HG03575 (cell line): ENCODE results near the gene CRYZL1.

Experiments
- ATAC-seq: cut with Tn5 transposase; IDR thresholded peaks from one replicate; pipeline ENCODE4 v1.9.1; 2021; ENCODE audit not compliant: unreplicated experiment, insufficient number of reproducible peaks, low FRiP score; ENCODE audit errors: extremely low read depth

Gene CRYZL1

GRCh38 chr21:33664135-33664534 lies 22.6 kb upstream of the CRYZL1 start:
- no peak for ATAC-seq

GRCh38 chr21:33663241-33663640 lies 21.7 kb upstream of the CRYZL1 start:
- no peak for ATAC-seq

- ATAC-seq = no peak
These were observed 20.5 kb upstream of the CRYZL1 start for GRCh38 chr21:33662046-33662445.

GRCh38 chr21:33661146-33661545 lies 19.6 kb upstream of the CRYZL1 start:
- no peak for ATAC-seq

- no peak for ATAC-seq
These were observed 18.9 kb upstream of the CRYZL1 start for GRCh38 chr21:33660406-33660805.

- no peak for ATAC-seq
These were observed 18.0 kb upstream of the CRYZL1 start for GRCh38 chr21:33659568-33659949.

- ATAC-seq = no peak
These were observed 17.5 kb upstream of the CRYZL1 start for GRCh38 chr21:33658919-33659567.

- no peak for ATAC-seq
These were observed 15.7 kb upstream of the CRYZL1 start for GRCh38 chr21:33657124-33657820.

DNA sequence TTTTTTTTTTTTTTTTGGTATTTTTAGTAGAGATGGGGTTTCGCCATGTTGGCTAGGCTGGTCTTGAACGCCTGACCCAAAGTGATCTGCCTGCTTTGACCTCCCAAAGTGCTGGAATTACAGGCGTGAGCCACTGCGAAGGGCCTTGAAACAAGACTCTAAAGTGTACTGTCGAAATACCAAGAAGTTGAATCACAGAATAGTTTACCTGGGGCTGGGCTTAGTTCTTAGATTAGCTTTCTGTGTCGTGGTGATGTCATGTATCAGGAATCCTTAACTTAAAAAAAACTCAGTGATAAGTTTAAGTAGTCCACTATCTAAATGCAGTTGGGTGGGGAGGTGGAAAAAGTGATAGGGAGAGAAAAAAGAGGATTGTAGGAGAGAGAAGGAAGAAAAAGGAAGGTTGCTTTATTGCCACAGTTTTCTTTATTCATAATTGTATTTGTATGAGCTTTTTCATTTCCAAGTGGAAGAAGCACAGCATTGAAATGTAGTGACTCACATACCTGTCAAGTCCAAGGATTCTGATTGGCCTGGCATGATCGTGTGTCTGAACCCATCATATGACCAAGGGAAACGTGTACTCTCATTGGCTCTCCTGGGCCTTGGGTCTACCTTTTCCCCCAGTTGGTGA lies 14.2 kb upstream of the CRYZL1 start:
- ATAC-seq = no peak

DNA sequence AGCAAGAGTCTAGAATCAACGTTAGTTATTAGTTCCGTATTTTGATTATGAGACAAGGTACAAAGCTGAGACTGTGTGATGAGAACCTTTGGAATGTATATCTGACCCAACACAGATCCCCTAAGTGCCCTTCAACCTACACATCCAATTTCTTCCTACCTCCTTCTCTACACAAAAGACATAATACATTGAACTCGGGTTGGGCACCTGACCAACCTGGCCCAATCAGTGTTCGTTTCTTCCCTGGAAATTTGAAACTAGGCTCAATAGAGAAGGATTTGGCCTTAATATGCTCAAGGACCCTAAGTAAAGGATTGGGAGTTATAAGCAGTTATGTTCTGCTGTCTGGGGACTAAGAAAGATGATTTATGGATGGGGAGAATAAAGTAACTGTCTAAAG lies 12.9 kb upstream of the CRYZL1 start:
- ATAC-seq = no peak

DNA sequence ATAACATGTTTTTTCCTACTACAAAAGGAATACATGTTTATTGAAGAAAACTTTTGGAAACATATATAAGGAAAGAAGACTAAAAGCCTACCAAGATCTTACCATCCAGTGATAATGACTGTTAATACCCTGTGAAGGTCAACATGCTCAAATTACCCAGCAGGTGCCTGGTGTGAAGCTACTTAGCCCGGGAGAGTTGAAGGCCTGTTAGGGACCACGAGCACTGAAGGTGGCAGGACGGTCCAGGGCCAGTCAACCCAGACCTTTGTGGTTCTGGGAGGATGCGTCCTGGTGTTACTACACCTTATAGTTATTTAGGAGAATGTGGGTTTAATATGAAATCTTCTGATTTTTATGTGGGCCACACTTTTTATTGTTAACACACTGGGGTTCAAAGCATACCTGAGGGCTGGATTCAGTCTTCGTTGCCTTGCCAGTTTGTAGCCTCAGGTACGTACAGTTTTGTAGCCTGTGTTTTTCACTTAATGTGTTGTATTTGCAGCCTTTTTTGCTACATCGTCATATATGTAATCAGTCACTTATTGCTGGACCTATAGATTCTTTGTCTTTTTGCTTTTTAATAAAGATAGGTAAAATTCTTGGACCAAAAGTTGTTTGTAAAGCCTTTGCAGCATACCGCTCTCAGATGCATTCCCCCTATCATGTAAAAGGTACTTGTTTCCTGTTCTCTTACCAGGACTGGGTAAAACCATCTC lies 10.6 kb upstream of the CRYZL1 start:
- no peak for ATAC-seq

GRCh38 chr21:33650929-33651509 lies 9.5 kb upstream of the CRYZL1 start:
- ATAC-seq = no peak

DNA sequence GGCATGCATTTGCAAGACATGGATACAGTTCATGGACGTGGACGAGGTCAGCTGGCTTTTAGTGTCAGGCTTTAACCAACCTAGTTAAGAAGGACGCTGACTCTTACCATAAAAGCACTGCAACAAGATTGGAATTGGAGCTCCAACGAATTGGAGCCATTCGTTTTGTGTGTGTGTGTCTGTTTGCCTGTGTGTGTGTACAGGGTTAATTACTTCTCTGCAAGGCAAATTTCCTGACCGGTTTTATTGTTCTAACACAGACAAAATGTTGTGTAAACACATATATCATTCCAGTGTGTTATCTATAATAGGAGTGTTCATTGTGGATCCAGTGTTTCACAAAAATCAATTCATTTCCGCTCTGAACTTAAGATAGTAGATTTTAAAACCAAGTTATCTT lies 8.7 kb upstream of the CRYZL1 start:
- no peak for ATAC-seq

DNA sequence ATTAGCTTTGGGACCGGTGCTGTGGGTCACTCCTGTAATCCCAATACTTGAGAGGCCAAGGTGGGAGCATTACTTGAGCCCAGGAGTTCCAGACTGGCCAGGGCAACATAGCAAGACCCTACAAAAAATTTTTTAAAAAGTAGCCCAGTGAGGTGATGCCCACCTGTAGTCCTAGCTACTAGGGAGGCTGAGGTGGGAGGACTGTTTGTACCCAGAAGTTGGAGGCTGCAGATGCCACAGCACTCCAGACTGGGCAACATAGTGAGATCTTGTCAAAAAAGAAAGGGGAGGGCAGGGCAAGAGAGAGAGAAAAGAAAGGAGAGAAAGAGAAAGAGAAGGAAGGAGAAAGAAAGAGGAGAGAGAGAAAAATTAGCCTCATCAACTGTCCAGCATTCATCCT lies 7.0 kb upstream of the CRYZL1 start:
- no peak for ATAC-seq

DNA sequence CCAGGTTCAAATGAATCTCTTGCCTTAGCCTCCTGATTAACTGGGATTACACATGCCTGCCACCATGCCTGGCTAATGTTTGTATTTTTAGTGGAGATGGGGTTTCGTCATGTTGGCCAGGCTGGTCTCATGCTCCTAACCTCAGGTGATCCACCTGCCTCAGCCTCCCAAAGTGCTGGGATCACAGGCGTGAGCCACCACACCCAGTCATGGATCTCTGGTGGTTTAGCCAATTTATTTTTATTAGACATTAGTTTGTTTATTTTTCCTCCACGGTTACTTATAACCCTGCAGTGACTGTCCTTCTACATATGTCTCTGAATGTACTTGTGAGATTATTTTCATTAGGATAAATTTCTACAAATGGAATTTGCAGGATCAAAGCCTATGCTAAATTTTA lies 6.0 kb upstream of the CRYZL1 start:
- ATAC-seq = no peak

GRCh38 chr21:33645730-33646129 lies 4.2 kb upstream of the CRYZL1 start:
- no peak for ATAC-seq

DNA sequence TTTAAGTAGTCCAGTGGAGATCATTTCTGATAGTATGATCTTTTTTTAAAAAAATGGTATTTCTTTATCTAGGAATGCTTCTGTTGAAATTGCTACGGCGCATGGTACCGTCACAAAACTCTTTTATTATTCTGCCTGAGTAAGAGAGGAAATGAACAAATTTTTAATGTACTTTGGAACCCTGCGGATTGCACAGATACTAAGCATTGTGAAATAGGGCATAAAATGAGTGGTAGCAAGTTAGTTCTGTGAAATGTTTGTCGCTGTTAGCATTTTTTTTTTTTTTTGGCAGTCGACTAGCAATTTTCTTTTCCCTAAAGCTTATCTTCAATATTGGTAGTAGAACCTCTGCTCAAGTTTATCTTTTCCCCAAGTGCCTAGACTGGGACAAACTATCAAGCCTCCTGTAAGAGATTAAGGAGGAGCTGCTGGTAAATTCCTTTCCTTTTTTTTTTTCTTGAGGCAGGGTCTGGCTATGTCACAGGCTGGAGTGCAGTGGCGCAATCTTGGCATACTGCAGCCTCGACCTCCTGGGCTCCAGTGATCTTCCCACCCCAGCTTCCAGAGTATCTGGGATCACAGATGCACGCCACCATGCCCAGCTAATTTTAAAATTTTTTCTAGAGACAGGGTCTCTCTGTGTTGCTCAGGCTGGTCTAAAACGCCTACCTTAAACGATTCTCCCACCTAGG lies 3.0 kb upstream of the CRYZL1 start:
- ATAC-seq = no peak

DNA sequence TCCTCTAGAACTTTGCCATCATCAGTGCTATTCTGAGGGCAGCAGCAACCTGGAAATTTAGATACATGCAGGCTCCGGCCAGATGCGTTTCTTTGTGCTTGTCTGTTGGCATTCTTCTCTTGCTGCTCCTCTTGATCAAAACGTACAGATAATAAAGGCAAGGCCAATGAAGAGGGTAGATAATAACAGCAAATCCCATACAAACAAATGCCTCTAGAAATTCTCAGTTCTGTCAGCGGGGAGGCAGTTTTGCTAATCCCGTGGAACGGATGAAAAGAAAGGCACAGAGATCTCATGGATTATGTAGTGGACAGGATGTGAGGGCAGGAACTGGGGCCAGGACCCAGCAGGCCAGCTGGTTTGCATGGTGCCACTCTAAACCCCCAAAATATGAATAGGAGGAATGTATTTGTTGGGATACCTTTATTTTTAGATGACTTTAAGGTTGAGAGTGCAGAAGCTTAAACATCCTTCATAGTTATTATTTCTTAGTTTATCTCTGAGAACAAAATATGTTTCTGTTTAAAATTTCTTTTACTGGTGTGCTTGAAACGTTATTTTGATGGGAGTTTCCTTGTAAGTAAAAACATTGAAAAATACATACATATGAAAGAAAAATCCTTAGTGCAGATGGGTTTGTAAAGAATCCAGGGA lies 2.2 kb upstream of the CRYZL1 start:
- no peak for ATAC-seq
